HG02759 (cell line): ENCODE data around the gene HNRNPD.
A peak's percentile ranks its signal among the peaks of the same experiment; 100 is the strongest.
"Not testable (repeated sequence)": the region's sequence is repeated elsewhere in the genome, so short reads cannot be mapped to it uniquely, and the experiment has no call there.

Source experiments
- ATAC-seq: cut with Tn5 transposase; IDR thresholded peaks from one replicate; pipeline ENCODE4 v1.9.1; 2021; ENCODE audit warnings: mild to moderate bottlenecking, moderate library complexity; ENCODE audit not compliant: unreplicated experiment

HNRNPD gene

GRCh38 chr4:82373486-82373815 is 340 bp downstream of the HNRNPD start:
- peak; percentile 22 for ATAC-seq

- ATAC-seq: no peak
Observed at GRCh38 chr4:82372517-82373485, 990 bp downstream of the HNRNPD start.

GRCh38 chr4:82371497-82371896 is 2.3 kb downstream of the HNRNPD start:
- no peak for ATAC-seq

GRCh38 chr4:82367438-82368097 is 6.2 kb downstream of the HNRNPD start:
- no peak for ATAC-seq

GRCh38 chr4:82366431-82366830 is 7.4 kb downstream of the HNRNPD start:
- not testable (repeated sequence) for ATAC-seq

- no peak for ATAC-seq
Observed at GRCh38 chr4:82363896-82364487, 9.8 kb downstream of the HNRNPD start.

GRCh38 chr4:82362565-82362964 is 11.2 kb downstream of the HNRNPD start:
- peak; percentile 61 for ATAC-seq

GRCh38 chr4:82360298-82361177 is 13.3 kb downstream of the HNRNPD start:
- no peak for ATAC-seq

GRCh38 chr4:82358847-82359246 is 14.9 kb downstream of the HNRNPD start:
- ATAC-seq: no peak

- no peak for ATAC-seq
Observed at GRCh38 chr4:82357640-82358039, 16.2 kb downstream of the HNRNPD start.

GRCh38 chr4:82354788-82355187 is 19.0 kb downstream of the HNRNPD start:
- no peak for ATAC-seq

GRCh38 chr4:82352825-82353366 is 20.9 kb downstream of the HNRNPD start:
- ATAC-seq: peak; percentile 51

- ATAC-seq: no peak
Observed at GRCh38 chr4:82352118-82352824, 21.5 kb downstream of the HNRNPD start.

- no peak for ATAC-seq
Observed at GRCh38 chr4:82346126-82346525, 27.7 kb downstream of the HNRNPD start.

- ATAC-seq: no peak
Observed at GRCh38 chr4:82335043-82335442, 38.7 kb downstream of the HNRNPD start.

- not testable (repeated sequence) for ATAC-seq
Observed at GRCh38 chr4:82333641-82334040, 40.1 kb downstream of the HNRNPD start.

- no peak for ATAC-seq
Observed at GRCh38 chr4:82331814-82332213, 42.0 kb downstream of the HNRNPD start.

- no peak for ATAC-seq
Observed at GRCh38 chr4:82320351-82320750, 53.4 kb downstream of the HNRNPD start.

GRCh38 chr4:82303063-82303462 is 70.7 kb downstream of the HNRNPD start:
- not testable (repeated sequence) for ATAC-seq
